ENCODE measurements around the gene CCDC120.
A peak's percentile ranks its signal among the peaks of the same experiment; 100 is the strongest.

CCDC120 gene

GRCh38 chrX:49064303-49064702 lies 5.5 kb downstream of the CCDC120 start:
- DNase-seq, result no peak

DNA sequence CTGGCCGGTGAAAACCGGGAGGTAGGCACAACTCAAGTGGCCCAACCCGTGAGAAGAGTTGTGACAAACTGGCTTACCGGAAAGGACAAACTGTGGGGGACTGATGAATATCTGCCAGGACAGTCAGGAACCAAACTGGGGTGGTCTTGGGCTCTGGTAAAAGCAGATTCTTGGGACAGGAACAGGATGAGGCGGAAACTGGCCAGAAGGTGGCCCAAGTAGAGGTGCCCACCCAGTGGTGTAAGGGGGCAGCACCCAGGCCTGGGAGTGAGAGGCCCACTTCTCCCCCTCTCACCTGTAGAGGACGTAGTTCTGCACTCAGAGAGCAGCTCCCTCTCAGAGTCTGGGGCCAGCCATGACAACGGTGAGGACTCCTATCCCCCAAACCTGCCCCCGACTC lies 5.9 kb downstream of the CCDC120 start:
- DNase-seq, result no peak

- no peak for DNase-seq
These were observed 7.5 kb downstream of the CCDC120 start for GRCh38 chrX:49066278-49066677.

GRCh38 chrX:49066690-49067089 lies 7.9 kb downstream of the CCDC120 start:
- no peak for DNase-seq

GRCh38 chrX:49067285-49068120 lies 8.7 kb downstream of the CCDC120 start:
- no peak for DNase-seq

- DNase-seq, result no peak
These were observed 10.2 kb downstream of the CCDC120 start for GRCh38 chrX:49069038-49069437.

- DNase-seq, result no peak
These were observed 12.2 kb downstream of the CCDC120 start for GRCh38 chrX:49070988-49071387.

- no peak for DNase-seq
These were observed 13.3 kb downstream of the CCDC120 start for GRCh38 chrX:49071877-49072711.

- DNase-seq, result no peak
These were observed 13.9 kb downstream of the CCDC120 start for GRCh38 chrX:49072712-49073095.

- DNase-seq, result peak; percentile 88
These were observed 15.1 kb downstream of the CCDC120 start, which contains the start of gene PRAF2 for GRCh38 chrX:49073601-49074575. Gene PRAF2, minus strand, starts transcription at chrX:49074002. Its CDS starts 15 bp downstream, at chrX:49073987.

- no peak for DNase-seq
These were observed 16.5 kb downstream of the CCDC120 start for GRCh38 chrX:49075347-49075746.

DNA sequence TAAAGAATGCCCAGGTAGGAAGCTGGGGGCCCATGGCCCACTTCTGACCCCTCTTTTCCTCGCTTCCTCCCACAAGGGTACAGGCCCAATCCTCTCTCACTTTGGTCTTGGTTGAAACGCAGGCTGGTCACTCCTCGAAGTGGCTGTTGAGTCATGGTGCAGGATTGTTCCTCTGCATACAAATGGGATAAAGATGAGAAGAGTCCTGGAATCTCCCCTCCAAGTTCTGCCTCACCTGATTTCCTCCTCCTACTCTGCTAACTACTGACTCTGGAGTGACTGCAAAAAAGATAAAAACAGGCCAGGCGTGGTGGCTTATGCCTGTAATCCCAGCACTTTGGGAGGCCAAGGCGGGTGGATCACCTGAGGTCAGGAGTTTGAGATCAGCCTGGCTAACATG lies 19.1 kb downstream of the CCDC120 start:
- no peak for DNase-seq

GRCh38 chrX:49079489-49080428 lies 21.0 kb downstream of the CCDC120 start, which contains the start of gene WDR45:
Gene WDR45, minus strand, starts transcription at chrX:49079887. Its CDS starts 1,792 bp downstream, at chrX:49078095.
- peak; percentile 21 for DNase-seq

DNA sequence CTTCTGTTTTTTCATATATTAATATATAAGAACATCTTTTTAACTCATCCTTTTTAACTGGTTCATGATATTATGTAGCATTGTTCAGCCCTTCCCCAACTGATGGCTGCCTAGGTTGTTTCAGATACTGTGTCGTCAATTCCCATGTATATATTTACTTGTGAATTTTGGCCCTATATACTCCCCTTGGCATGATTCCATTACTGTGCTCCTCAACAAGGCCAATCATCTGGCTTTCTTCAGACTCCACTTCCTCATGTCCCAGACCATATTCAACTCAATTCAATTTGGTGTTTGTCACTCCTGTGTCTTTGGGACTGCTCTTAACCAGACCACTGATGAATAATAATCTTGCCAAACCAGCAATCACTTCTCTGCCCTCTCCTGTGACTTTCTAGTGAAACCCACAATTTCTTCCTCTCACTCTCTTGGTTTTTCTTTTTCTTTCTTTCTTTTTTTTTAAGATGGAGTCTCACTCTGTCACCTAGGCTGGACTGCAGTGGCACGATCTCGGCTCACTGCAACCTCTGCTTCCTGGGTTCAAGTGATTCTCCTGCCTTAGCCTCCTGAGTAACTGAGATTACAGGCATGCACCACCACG lies 23.6 kb downstream of the CCDC120 start:
- no peak for DNase-seq

DNA sequence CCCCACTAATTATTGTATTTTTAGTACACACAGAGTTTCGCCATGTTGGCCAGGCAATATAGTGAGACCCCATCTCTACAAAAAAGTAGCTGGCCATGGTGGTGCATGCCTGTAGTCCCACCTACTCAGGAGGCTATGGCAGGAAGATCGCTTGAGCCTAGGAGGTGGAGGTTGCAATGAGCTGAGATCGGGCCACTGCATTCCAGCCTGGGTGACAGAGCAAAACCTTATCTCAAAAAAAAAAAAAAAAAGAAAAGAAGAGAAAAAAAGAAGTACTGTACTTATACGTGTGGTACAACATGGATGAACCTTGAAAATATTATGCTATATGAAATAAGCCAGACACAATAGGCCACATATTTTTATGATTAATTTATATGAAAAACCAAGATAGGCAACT lies 30.8 kb downstream of the CCDC120 start:
- no peak for DNase-seq

GRCh38 chrX:49096419-49096818 lies 37.6 kb downstream of the CCDC120 start:
- DNase-seq, result no peak

DNA sequence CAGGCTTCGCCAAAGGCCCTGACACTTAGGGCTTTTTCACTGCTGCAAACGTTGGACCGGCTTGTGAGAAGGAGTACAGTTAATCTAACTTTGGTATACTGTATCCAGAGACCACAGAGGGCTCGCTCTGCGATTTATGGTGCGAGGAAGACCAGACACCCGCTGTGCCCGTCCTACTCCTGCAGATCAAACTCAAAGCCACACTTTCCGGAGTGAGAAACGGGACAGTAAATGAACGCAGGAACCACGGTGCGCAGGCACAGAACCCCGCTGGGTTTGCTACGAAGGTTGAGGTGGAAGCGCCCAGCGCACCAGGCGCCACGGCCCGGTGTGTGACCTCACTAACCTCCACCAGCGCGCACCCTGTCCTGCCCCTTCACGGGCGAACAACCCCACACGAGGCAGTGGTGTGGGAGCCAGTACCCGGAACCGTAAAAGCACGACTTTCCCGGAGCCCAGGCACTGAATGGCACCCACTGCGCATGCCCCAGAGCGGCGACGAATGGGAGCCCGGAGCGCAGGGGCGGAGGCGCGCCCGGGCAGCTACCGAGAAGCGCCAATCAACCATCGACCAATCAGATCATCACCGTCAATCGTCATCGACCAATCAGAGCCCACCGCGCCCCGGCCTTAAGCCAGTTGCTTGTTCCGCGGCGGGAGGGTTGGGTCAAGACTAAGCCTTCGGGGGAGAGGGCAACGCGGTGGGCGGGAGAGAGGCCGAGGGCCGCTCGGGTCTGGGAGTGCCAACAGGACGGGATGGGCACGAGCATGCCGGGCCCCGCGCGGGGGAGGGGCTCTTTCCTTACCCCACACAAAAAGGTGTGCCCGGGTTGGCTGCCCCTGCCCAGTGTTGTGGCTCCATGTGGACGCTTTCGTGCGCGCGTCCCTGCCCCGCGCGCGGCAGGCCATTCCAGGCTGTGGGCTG lies 42.2 kb downstream of the CCDC120 start:
- peak; percentile 92 for DNase-seq

DNA sequence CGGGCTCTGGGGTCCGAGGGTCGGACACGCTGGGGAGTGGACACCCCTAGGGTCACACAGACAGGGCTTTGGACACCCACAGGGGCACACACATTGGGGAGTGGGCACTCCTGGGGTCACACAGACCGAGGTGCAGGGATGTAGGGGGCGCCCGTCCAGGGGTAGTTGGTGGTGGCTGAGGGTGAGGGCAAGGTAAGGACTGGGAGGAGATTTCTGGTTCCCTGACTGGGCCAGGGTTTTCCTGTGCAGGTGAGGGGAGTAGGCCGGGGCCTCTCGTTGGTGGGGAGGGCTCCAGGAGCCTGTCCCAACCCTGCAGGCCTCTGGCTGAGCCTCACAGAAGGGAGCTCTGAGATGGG lies 42.8 kb downstream of the CCDC120 start:
- no peak for DNase-seq

DNA sequence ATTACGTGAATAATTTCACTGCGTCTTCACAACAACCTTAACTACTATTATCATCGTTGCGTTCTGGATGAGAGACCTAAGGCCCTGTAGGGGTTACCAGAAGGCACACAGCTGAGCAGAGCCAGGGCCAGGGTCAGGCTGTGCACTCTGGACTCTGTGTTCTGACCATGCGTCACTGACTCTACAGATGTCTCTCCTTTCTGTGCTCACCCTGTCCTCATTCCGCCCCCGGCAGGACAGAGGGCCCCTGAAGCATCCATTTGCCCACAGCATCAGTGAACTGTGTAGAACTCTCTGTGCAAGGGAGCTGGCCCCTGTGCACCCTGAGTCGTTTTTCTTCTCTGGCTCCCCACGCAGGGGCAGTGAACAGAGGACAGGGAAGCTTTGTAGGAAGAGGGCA lies 43.4 kb downstream of the CCDC120 start:
- no peak for DNase-seq

- DNase-seq, result no peak
These were observed 44.8 kb downstream of the CCDC120 start for GRCh38 chrX:49103637-49104036.
